ENCODE results near the gene CYP11A1. TPM values are rescaled to one million over a fixed set of nuclear protein-coding genes. Genes with fewer than 3 reads are reported as not detected.

Gene CYP11A1
- total and polyA plus RNA-seq, 2 experiments from 2014 or later = 5.4 to 13.0 TPM

GRCh38 chr15:74297887-74298286, 69.6 kb downstream of the CYP11A1 start:
- Histone ChIP-seq H3K36me3 (no peaks in the 10 kb centered on the region), H3K27ac (no peak overlapping the region), H3K27me3 (peaks cover 19% of the 10 kb centered on the region), H3K9me3 (ENCODE audit: low read depth) (no peaks in the 10 kb centered on the region), H3K4me1 (ENCODE audit: low read depth) (no peaks in the 10 kb centered on the region), H3K4me3 (no peak overlapping the region)
- no peak for TF ChIP-seq CTCF (IDR thresholded peaks at IDR 0.05; ENCODE audit: low read depth, low read length)
- DNase-seq (ENCODE audit: low read depth in 1 of 2, low spot score in 1 of 2) = no peak

GRCh38 chr15:74295800-74296199, 71.6 kb downstream of the CYP11A1 start:
- Histone ChIP-seq H3K27me3 (peaks cover 11% of the 10 kb centered on the region), H3K36me3 (no peaks in the 10 kb centered on the region)
- DNase-seq (ENCODE audit: low read depth in 1 of 2, low spot score in 1 of 2) = no peak

GRCh38 chr15:74294010-74294409, 73.4 kb downstream of the CYP11A1 start:
- H3K27ac ChIP-seq = no peak overlapping the region
- H3K36me3 ChIP-seq = no peaks in the 10 kb centered on the region
- H3K4me3 ChIP-seq = no peak overlapping the region
- DNase-seq (ENCODE audit: low read depth in 1 of 2, low spot score in 1 of 2) = no peak
- no peaks in the 10 kb centered on the region for H3K9me3 ChIP-seq (ENCODE audit: low read depth)
- H3K4me1 ChIP-seq (ENCODE audit: low read depth) = peaks cover 6% of the 10 kb centered on the region
- no peaks in the 10 kb centered on the region for H3K27me3 ChIP-seq
- no peak for TF ChIP-seq CTCF (IDR thresholded peaks at IDR 0.05; ENCODE audit: low read depth, low read length)

More at GRCh38 chr15:74295800-74296199, 71.6 kb downstream of the CYP11A1 start:
- Histone ChIP-seq H3K4me1 (ENCODE audit: low read depth) (peaks cover 5% of the 10 kb centered on the region), H3K4me3 (no peak overlapping the region), H3K27ac (no peak overlapping the region), H3K9me3 (ENCODE audit: low read depth) (no peaks in the 10 kb centered on the region)
- TF ChIP-seq CTCF (IDR thresholded peaks at IDR 0.05; ENCODE audit: low read depth, low read length) = no peak

- TF ChIP-seq CTCF (IDR thresholded peaks at IDR 0.05; ENCODE audit: low read depth, low read length) = no peak
These were observed 74.2 kb downstream of the CYP11A1 start for GRCh38 chr15:74293021-74293810.

GRCh38 chr15:74291101-74292071, 76.1 kb downstream of the CYP11A1 start:
- no peaks in the 10 kb centered on the region for H3K9me3 ChIP-seq (ENCODE audit: low read depth)
- H3K27me3 ChIP-seq = no peaks in the 10 kb centered on the region
- DNase-seq (ENCODE audit: low read depth in 1 of 2, low spot score in 1 of 2) = peak; percentile 94 to 95
- no peak for TF ChIP-seq CTCF (IDR thresholded peaks at IDR 0.05; ENCODE audit: low read depth, low read length)
- peaks cover 16% of the 10 kb centered on the region for H3K4me1 ChIP-seq (ENCODE audit: low read depth)
- no peaks in the 10 kb centered on the region for H3K36me3 ChIP-seq
- no peak overlapping the region for H3K27ac ChIP-seq
- no peak overlapping the region for H3K4me3 ChIP-seq

More at GRCh38 chr15:74293021-74293810, 74.2 kb downstream of the CYP11A1 start:
- no peak for DNase-seq (ENCODE audit: low read depth in 1 of 2, low spot score in 1 of 2)
- Histone ChIP-seq H3K36me3 (no peaks in the 10 kb centered on the region), H3K9me3 (ENCODE audit: low read depth) (no peaks in the 10 kb centered on the region), H3K27me3 (no peaks in the 10 kb centered on the region), H3K4me1 (ENCODE audit: low read depth) (peaks cover 10% of the 10 kb centered on the region), H3K27ac (no peak overlapping the region), H3K4me3 (no peak overlapping the region)
